GM21529 (cell line): ENCODE measurements around the gene AGPAT4.

Source experiments
- ATAC-seq: cut with Tn5 transposase; IDR thresholded peaks from one replicate; pipeline ENCODE4 v1.9.1; 2021; ENCODE audit not compliant: unreplicated experiment

The AGPAT4 gene

DNA sequence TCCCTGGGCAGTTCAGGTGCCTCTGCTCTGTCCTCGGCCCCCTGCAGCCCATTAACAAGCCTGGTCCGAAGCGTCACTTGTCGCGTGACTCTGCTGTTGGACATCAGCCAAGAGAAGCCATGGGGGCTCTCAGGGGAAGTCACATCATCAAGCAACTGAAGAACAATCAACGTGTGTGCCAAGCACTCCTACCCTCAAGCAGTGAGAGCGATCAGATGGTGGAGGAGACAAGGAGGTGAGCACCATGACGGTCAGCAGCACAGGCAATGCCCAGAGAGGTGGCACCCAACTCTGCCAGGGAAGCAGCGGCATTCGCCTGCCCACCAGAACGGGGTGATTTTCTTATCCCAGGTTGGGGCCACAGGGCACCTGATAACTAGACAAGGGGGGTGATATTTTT lies 132.7 kb downstream of the AGPAT4 start:
- ATAC-seq: no peak

- ATAC-seq: no peak
Observed at GRCh38 chr6:161140554-161140875, 133.3 kb downstream of the AGPAT4 start.

- no peak for ATAC-seq
Observed at GRCh38 chr6:161139766-161140553, 133.9 kb downstream of the AGPAT4 start.

DNA sequence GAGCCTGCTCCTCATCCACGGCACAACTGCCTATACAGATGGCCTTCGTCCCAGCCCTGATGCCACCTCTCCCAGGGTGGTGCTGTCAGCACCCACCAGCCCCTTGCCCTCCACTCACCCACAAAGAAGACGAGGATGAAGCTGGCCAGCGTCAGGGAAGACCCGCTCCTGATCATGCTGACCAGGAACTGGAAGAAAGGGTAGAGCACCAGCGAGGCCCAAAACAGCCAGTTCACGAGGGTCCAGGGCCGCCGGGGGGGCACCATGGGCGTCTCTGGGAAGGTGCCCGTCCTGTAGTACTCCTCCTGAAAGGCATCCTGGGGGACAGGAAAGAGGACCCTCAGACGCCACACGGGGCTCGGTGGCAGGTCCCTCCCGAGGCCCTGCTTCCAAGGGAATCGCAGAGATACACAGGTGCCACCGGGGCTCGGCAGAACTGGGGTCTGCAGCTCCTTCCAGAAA lies 134.5 kb downstream of the AGPAT4 start:
- ATAC-seq: no peak

- ATAC-seq: no peak
Observed at GRCh38 chr6:161138543-161139303, 135.1 kb downstream of the AGPAT4 start.

GRCh38 chr6:161137839-161138542 lies 135.9 kb downstream of the AGPAT4 start:
- no peak for ATAC-seq

- no peak for ATAC-seq
Observed at GRCh38 chr6:161137320-161137719, 136.5 kb downstream of the AGPAT4 start.

DNA sequence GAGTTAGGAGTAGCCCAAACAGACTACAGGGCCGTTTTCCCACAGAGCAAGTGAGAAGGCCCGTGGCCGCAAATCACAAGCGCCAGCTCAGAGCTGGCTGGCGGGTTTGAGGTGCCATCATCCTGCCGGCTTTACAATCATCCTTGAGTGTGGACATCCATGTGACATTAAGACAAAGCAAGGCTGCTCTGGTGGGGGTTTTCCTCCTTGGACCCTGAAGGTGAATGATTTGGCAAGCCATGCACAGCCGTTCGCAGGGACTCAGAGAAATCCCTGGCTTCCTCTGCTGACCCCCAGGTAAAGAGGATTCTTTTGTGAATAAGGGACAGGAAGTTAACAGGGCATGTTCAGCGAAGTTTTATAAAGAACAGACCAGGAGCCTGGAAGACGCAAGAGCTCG lies 137.2 kb downstream of the AGPAT4 start:
- no peak for ATAC-seq

DNA sequence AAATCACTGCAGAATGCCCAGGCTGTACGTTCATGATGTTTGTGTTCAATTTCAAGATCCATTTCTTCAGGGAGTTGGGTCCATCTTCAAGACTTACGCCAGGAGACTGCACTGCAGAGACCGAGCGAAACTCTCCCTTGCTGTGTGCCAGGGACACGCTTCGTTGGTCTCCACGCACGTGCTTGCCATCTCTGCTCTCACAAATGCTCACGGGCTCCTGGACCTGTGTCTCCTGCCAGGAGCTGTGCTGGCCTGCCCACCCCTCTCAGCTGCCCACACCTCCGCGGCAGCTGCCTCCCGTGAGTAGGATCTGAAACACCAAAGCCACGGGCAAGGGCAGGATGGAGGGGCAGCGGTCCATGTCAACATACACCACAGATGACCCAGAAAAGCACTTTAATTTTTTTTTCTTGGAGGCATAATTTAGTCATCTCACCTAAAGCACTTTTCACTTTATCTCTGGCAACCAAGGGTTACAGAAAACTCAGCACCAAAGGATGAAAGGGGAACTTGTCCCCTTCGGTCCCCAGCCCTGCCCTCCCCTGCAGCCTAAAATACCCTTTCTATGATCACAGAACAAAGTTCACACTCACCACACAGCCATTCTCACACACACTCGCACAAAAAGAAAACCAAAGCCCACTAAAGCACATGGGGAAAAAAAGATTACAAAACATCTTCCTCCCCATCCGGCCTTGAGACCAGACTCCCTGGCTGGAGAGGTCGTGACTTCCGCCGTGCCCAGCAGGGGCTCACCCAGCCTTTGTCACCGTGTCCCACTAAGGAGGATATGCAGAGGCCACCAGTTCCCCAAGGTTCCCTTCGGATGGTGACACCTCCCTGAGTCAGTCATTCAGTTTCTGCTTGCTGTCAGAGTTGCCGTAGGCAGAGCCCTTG lies 137.9 kb downstream of the AGPAT4 start:
- no peak for ATAC-seq

- ATAC-seq: no peak
Observed at GRCh38 chr6:161134550-161135298, 139.1 kb downstream of the AGPAT4 start.

- no peak for ATAC-seq
Observed at GRCh38 chr6:161133963-161134362, 139.9 kb downstream of the AGPAT4 start.

DNA sequence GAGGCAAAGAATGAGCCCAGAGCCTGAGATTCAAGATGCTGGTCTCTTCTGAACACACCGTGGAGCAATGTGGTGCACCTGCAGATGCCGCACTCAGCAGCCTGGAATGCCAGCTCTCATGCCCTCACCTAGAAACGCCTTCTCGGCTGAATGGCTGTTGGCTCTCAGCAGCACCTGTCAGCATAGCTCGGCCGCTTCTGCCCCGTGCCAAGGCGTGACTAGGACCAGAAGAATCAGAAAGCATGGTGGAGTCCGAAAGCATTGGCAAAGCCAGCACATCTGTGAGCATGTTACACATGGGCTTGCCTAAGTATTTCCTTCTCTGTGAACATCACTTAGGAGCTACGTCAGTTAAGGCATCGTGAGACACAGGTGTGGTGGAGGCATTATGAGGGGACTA lies 141.5 kb downstream of the AGPAT4 start:
- no peak for ATAC-seq

GRCh38 chr6:161130967-161131766 lies 142.7 kb downstream of the AGPAT4 start:
- no peak for ATAC-seq

GRCh38 chr6:161130541-161130940 lies 143.3 kb downstream of the AGPAT4 start:
- no peak for ATAC-seq

GRCh38 chr6:161128680-161129196 lies 145.1 kb downstream of the AGPAT4 start:
- ATAC-seq: no peak

- ATAC-seq: no peak
Observed at GRCh38 chr6:161128230-161128629, 145.6 kb downstream of the AGPAT4 start.

DNA sequence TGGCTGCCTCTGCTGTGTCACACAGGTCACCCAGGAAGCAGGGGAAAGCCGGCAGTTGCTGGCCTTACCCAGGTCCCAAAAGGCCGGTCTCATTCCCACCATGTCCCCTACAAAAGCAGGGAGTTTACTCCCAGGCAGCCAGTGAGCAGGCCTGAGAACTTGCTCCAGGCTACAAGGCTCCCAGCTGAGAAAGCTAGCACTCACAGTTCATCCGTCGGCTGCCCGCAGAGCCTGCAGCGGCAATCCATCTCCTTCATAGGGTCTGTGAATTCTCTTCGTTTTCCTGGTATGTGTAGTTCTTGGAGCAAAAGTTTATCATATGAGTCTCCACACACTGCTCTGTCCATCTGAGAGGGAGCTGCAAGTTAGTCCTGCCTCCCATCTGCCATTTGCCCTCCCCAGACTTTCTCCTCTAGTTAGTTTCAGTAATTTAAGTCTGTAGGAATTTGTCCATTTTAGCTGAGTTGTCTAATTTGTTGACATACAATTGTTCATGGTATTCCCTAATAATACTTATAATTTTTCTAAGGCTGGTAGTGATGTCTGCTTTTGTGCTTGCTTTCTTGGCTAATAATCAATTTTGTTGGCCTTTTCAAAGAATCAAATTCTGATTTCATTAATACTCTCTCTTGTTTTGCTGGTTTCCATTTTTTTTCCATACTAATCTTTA lies 146.7 kb downstream of the AGPAT4 start:
- no peak for ATAC-seq

- no peak for ATAC-seq
Observed at GRCh38 chr6:161125591-161125990, 148.3 kb downstream of the AGPAT4 start.
